ENCODE results near the gene TSHZ2.

GRCh38 chr20:53344891-53345290 is 372.7 kb downstream of the TSHZ2 start:
- TF ChIP-seq POLR2AphosphoS5 (IDR thresholded peaks at IDR 0.05; ENCODE audit: low read depth, low read length) = no peak
- no peak for TF ChIP-seq POLR2A (IDR thresholded peaks at IDR 0.05; ENCODE audit: low read depth, low read length)

Measured in GM12892 (cell line).